Osteocyte (in vitro differentiated cells): ENCODE results near the gene ITIH2. TPM values are rescaled to one million over a fixed set of nuclear protein-coding genes. Genes with fewer than 3 reads are reported as not detected.

Source experiments
- DNase-seq: peaks from one replicate; pipeline ENCODE4 v3.0.0; 2021; ENCODE audit warnings: mixed read lengths; ENCODE audit not compliant: unreplicated experiment; ENCODE audit errors: extremely low spot score
- H3K27ac Mint-ChIP-seq: one replicate; pipeline ENCODE4 v1.8.0; 2021; ENCODE audit warnings: mild to moderate bottlenecking, mixed read lengths; ENCODE audit not compliant: unreplicated experiment
- H3K27me3 Mint-ChIP-seq: one replicate; pipeline ENCODE4 v1.8.0; 2021; ENCODE audit warnings: mixed read lengths; ENCODE audit not compliant: unreplicated experiment
- H3K36me3 Mint-ChIP-seq: one replicate; pipeline ENCODE4 v1.8.0; 2021; ENCODE audit warnings: mixed read lengths; ENCODE audit not compliant: unreplicated experiment
- H3K4me1 Mint-ChIP-seq: one replicate; pipeline ENCODE4 v1.8.0; 2021; ENCODE audit warnings: mixed read lengths; ENCODE audit not compliant: unreplicated experiment
- H3K4me3 Mint-ChIP-seq: one replicate; pipeline ENCODE4 v1.8.0; 2021; ENCODE audit warnings: mild to moderate bottlenecking, moderate library complexity, mixed read lengths; ENCODE audit not compliant: unreplicated experiment
- H3K9me3 Mint-ChIP-seq: one replicate; pipeline ENCODE4 v1.8.0; 2021; ENCODE audit warnings: mixed read lengths; ENCODE audit not compliant: unreplicated experiment
- CTCF ChIP-seq: fragments of 200-600 bp; sonication (generic); IDR thresholded peaks from 2 replicates; pipeline ENCODE4 v1.5.0; 2021; ENCODE audit warnings: antibody characterized with exemption, mild to moderate bottlenecking, moderate library complexity
- total RNA-seq: library from RNA; stranded (reverse); gene quantifications from 2 replicates; pipeline ENCODE4 v1.2.1, GENCODE V29; 2021

Gene ITIH2
- total RNA-seq, 1 donor from 2014 or later: not detected

GRCh38 chr10:7715515-7715914 lies 12.4 kb downstream of the ITIH2 start:
- TF ChIP-seq CTCF: no peak
- Mint-ChIP-seq H3K4me1 (no peaks in the 10 kb centered on the region), H3K36me3 (no peaks in the 10 kb centered on the region), H3K27ac (no peak overlapping the region), H3K4me3 (no peak overlapping the region), H3K9me3 (peaks cover 4% of the 10 kb centered on the region), H3K27me3 (peaks cover 3% of the 10 kb centered on the region)
- no peak for DNase-seq

GRCh38 chr10:7717767-7718166 lies 14.7 kb downstream of the ITIH2 start:
- no peaks in the 10 kb centered on the region for H3K4me1 Mint-ChIP-seq
- TF ChIP-seq CTCF: no peak
- DNase-seq: no peak
- H3K27ac Mint-ChIP-seq: no peak overlapping the region
- H3K36me3 Mint-ChIP-seq: no peaks in the 10 kb centered on the region
- H3K27me3 Mint-ChIP-seq: peaks cover 3% of the 10 kb centered on the region
- no peaks in the 10 kb centered on the region for H3K9me3 Mint-ChIP-seq
- H3K4me3 Mint-ChIP-seq: no peak overlapping the region

GRCh38 chr10:7718685-7719084 lies 15.6 kb downstream of the ITIH2 start:
- no peak overlapping the region for H3K27ac Mint-ChIP-seq
- peaks cover 3% of the 10 kb centered on the region for H3K27me3 Mint-ChIP-seq
- H3K4me1 Mint-ChIP-seq: no peaks in the 10 kb centered on the region
- H3K4me3 Mint-ChIP-seq: no peak overlapping the region
- no peaks in the 10 kb centered on the region for H3K9me3 Mint-ChIP-seq
- no peaks in the 10 kb centered on the region for H3K36me3 Mint-ChIP-seq
- TF ChIP-seq CTCF: no peak
- DNase-seq: no peak

- H3K9me3 Mint-ChIP-seq: no peaks in the 10 kb centered on the region
- no peak overlapping the region for H3K27ac Mint-ChIP-seq
- DNase-seq: no peak
- no peaks in the 10 kb centered on the region for H3K4me1 Mint-ChIP-seq
- TF ChIP-seq CTCF: no peak
- H3K36me3 Mint-ChIP-seq: no peaks in the 10 kb centered on the region
- H3K4me3 Mint-ChIP-seq: no peak overlapping the region
- peaks cover 3% of the 10 kb centered on the region for H3K27me3 Mint-ChIP-seq
Observed at GRCh38 chr10:7720478-7720877, 17.4 kb downstream of the ITIH2 start.

GRCh38 chr10:7722927-7723529 lies 19.9 kb downstream of the ITIH2 start:
- Mint-ChIP-seq H3K27ac (no peak overlapping the region), H3K36me3 (no peaks in the 10 kb centered on the region), H3K27me3 (peaks cover 3% of the 10 kb centered on the region), H3K4me1 (no peaks in the 10 kb centered on the region), H3K4me3 (no peak overlapping the region), H3K9me3 (no peaks in the 10 kb centered on the region)
- no peak for DNase-seq
- no peak for TF ChIP-seq CTCF
